Measurements from ENCODE around the gene CPB2.

Gene CPB2

GRCh38 chr13:46050771-46051170 lies 54.1 kb downstream of the CPB2 start:
- no peak for DNase-seq (ENCODE audit: low read depth)

- no peak for DNase-seq (ENCODE audit: low read depth)
These were observed 59.4 kb downstream of the CPB2 start for GRCh38 chr13:46045424-46045823.

GRCh38 chr13:46043647-46044046 lies 61.2 kb downstream of the CPB2 start:
- DNase-seq (ENCODE audit: low read depth), result no peak

GRCh38 chr13:46041419-46041839 lies 63.4 kb downstream of the CPB2 start:
- no peak for DNase-seq (ENCODE audit: low read depth)

GRCh38 chr13:46040763-46041162 lies 64.1 kb downstream of the CPB2 start:
- no peak for DNase-seq (ENCODE audit: low read depth)

- no peak for DNase-seq (ENCODE audit: low read depth)
These were observed 65.2 kb downstream of the CPB2 start for GRCh38 chr13:46039411-46040182.

- DNase-seq (ENCODE audit: low read depth), result no peak
These were observed 66.5 kb downstream of the CPB2 start for GRCh38 chr13:46038296-46038695.

- no peak for DNase-seq (ENCODE audit: low read depth)
These were observed 69.8 kb downstream of the CPB2 start for GRCh38 chr13:46035066-46035465.

- no peak for DNase-seq (ENCODE audit: low read depth)
These were observed 72.5 kb downstream of the CPB2 start for GRCh38 chr13:46032341-46032740.

- DNase-seq (ENCODE audit: low read depth), result no peak
These were observed 73.1 kb downstream of the CPB2 start for GRCh38 chr13:46031581-46032263.

- no peak for DNase-seq (ENCODE audit: low read depth)
These were observed 79.7 kb downstream of the CPB2 start for GRCh38 chr13:46025157-46025556.

- no peak for DNase-seq (ENCODE audit: low read depth)
These were observed 82.4 kb downstream of the CPB2 start for GRCh38 chr13:46022481-46022880.

GRCh38 chr13:46016216-46016615 lies 88.6 kb downstream of the CPB2 start:
- DNase-seq (ENCODE audit: low read depth), result no peak

- no peak for DNase-seq (ENCODE audit: low read depth)
These were observed 89.5 kb downstream of the CPB2 start for GRCh38 chr13:46015366-46015765.

- DNase-seq (ENCODE audit: low read depth), result no peak
These were observed 92.4 kb downstream of the CPB2 start for GRCh38 chr13:46012404-46012803.

GRCh38 chr13:46010148-46010547 lies 94.7 kb downstream of the CPB2 start:
- DNase-seq (ENCODE audit: low read depth), result no peak

GRCh38 chr13:46008631-46009030 lies 96.2 kb downstream of the CPB2 start:
- no peak for DNase-seq (ENCODE audit: low read depth)

- DNase-seq (ENCODE audit: low read depth), result no peak
These were observed 98.0 kb downstream of the CPB2 start for GRCh38 chr13:46006688-46007452.

- no peak for DNase-seq (ENCODE audit: low read depth)
These were observed 100.3 kb downstream of the CPB2 start for GRCh38 chr13:46004491-46004890.
